ENCODE data around the gene ALS2.
"Not testable (repeated sequence)": the region's sequence is repeated elsewhere in the genome, so short reads cannot be mapped to it uniquely, and the experiment has no call there.

DNA sequence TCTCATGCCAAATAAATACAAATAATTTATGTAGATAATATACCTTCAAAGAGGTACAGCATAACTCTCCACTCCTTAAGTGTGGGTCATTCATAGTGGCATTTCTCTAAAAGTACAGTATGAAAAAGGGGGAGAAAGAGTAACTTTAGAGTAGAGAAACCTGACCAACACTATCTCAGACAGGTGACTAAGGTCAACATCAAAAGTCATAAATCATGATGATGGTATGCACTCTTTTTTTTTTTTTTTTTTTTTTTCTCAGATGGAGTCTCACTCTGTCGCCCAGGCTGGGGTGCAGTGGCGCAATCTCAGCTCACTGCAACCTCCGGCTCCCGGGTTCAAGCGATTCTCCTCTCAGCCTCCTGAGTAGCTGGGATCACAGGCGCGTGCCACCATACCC, 29.9 kb upstream of the ALS2 start:
- TF ChIP-seq, protein P1, sequence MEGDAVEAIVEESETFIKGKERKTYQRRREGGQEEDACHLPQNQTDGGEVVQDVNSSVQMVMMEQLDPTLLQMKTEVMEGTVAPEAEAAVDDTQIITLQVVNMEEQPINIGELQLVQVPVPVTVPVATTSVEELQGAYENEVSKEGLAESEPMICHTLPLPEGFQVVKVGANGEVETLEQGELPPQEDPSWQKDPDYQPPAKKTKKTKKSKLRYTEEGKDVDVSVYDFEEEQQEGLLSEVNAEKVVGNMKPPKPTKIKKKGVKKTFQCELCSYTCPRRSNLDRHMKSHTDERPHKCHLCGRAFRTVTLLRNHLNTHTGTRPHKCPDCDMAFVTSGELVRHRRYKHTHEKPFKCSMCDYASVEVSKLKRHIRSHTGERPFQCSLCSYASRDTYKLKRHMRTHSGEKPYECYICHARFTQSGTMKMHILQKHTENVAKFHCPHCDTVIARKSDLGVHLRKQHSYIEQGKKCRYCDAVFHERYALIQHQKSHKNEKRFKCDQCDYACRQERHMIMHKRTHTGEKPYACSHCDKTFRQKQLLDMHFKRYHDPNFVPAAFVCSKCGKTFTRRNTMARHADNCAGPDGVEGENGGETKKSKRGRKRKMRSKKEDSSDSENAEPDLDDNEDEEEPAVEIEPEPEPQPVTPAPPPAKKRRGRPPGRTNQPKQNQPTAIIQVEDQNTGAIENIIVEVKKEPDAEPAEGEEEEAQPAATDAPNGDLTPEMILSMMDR (IDR thresholded peaks at IDR 0.05) = not testable (repeated sequence)
- TF ChIP-seq EZH2 (IDR thresholded peaks at IDR 0.05; ENCODE audit: borderline replicate concordance, insufficient read depth, low read depth, low read length, poor library complexity, severe bottlenecking) = not testable (repeated sequence)

All from B cell (primary cell).